Measurements from ENCODE around the gene GJD4. TPM values are rescaled to one million over a fixed set of nuclear protein-coding genes. Genes with fewer than 3 reads are reported as not detected.

The GJD4 gene
- total RNA-seq, 1 experiment from 2014 or later, result 0.33 TPM

GRCh38 chr10:35626971-35627507 is 21.9 kb downstream of the GJD4 start:
- no peaks in the 10 kb centered on the region for H3K27me3 ChIP-seq (ENCODE audit: low read length)
- ChIA-PET CTCF (interaction anchor here (0.6 to 1.3 kb wide), 6 partner anchors 8 to 1099 kb away, joined by 3 to 14 read pairs (median 3); no protein-coding TSS in a partner anchor), POLR2A (ENCODE audit: unreplicated experiment) (interaction anchor here (0.6 to 0.7 kb wide), 5 partner anchors 11 to 1008 kb away, joined by 3 to 7 read pairs (median 3); no protein-coding TSS in a partner anchor)
- H2AFZ ChIP-seq (ENCODE audit: low read length), result peak overlapping the region; percentile 36
- 0 out of 2 replicates have a peak overlapping the region, but pooled peaks have one; percentile 0 for H3K4me3 ChIP-seq (ENCODE audit: low read length)
- H3K9ac ChIP-seq (ENCODE audit: low read length), result peak overlapping the region; percentile 19
- peak overlapping the region; percentile 73 for H3K27ac ChIP-seq (ENCODE audit: low read length)
- ATAC-seq (peak; percentile 90), DNase-seq (peak; percentile 86)
- no TSS peak for BruUV-seq (replicated peaks)
- no peaks in the 10 kb centered on the region for H3K9me3 ChIP-seq (ENCODE audit: low read length)
- H4K20me1 ChIP-seq (ENCODE audit: low read length), result no peaks in the 10 kb centered on the region
- peaks cover 19% of the 10 kb centered on the region for H3K4me1 ChIP-seq (ENCODE audit: insufficient read depth, low read length)
- no peaks in the 10 kb centered on the region for H3K79me2 ChIP-seq (ENCODE audit: low read length)
- intact Hi-C loops (cut with micrococcal nuclease), result no loop called here
- no peaks in the 10 kb centered on the region for H3F3A ChIP-seq (ENCODE audit: low read length, unreplicated experiment)
- H3K36me3 ChIP-seq (ENCODE audit: low read depth, low read length), result no peaks in the 10 kb centered on the region
- no peak for TF ChIP-seq EZH2phosphoT487 (IDR thresholded peaks at IDR 0.05; ENCODE audit: borderline replicate concordance, low read length)
- TF ChIP-seq CTCF (conservative IDR thresholded peaks at IDR 0.05; ENCODE audit: low read depth, low read length), result no peak
- TF ChIP-seq EZH2 (IDR thresholded peaks at IDR 0.05; ENCODE audit: low read length, unreplicated experiment), result no peak
- peak overlapping the region; percentile 59 for H3K4me2 ChIP-seq (ENCODE audit: low read length)
- H3K9me2 ChIP-seq (replicated peaks; ENCODE audit: low read length), result no peaks in the 10 kb centered on the region

DNA sequence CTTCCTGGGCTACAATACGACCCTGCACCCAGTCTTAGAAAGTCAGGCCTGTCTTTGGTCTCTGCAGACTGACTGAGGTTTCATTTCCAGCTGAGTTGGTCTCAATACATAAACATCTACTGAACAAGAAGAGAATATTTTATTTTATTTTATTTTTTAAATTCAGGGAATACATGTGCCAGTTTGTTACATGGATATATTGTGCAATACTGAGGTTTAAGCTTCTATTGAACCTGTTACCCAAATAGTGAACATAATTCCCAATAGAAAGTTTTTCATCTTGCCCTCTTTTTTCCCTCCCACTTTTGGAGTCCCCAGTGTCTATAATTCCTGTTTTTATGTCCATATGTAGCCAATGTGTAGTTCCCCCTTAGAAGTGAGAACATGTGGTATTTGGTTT is 26.3 kb downstream of the GJD4 start:
- intact Hi-C loops (cut with micrococcal nuclease), result loop anchor here (10.0 kb wide), 3 partner anchors 623 to 973 kb away; no protein-coding TSS in a partner anchor
- peak; percentile 5 for DNase-seq

More for the DNA sequence above, 26.3 kb downstream of the GJD4 start:
- peaks cover 14% of the 10 kb centered on the region for H3F3A ChIP-seq (ENCODE audit: low read length, unreplicated experiment)
- no TSS peak for BruUV-seq (replicated peaks)
- ATAC-seq, result no peak
- TF ChIP-seq EZH2 (IDR thresholded peaks at IDR 0.05; ENCODE audit: low read length, unreplicated experiment), result no peak
- TF ChIP-seq CTCF (conservative IDR thresholded peaks at IDR 0.05; ENCODE audit: low read depth, low read length), result no peak
- no peak for TF ChIP-seq EZH2phosphoT487 (IDR thresholded peaks at IDR 0.05; ENCODE audit: borderline replicate concordance, low read length)
- H3K36me3 ChIP-seq (ENCODE audit: low read depth, low read length), result no peaks in the 10 kb centered on the region
- ChIA-PET POLR2A (ENCODE audit: unreplicated experiment) (no interaction called here), CTCF (interaction anchor here (0.6 to 3.1 kb wide), 3 partner anchors 17 to 1250 kb away, joined by 5 to 25 read pairs (median 21); no protein-coding TSS in a partner anchor)
- no peak overlapping the region for H3K4me3 ChIP-seq (ENCODE audit: low read length)
- no peaks in the 10 kb centered on the region for H3K27me3 ChIP-seq (ENCODE audit: low read length)
- no peak overlapping the region for H3K9ac ChIP-seq (ENCODE audit: low read length)
- H3K27ac ChIP-seq (ENCODE audit: low read length), result no peak overlapping the region
- H3K9me3 ChIP-seq (ENCODE audit: low read length), result no peaks in the 10 kb centered on the region
- no peaks in the 10 kb centered on the region for H3K9me2 ChIP-seq (replicated peaks; ENCODE audit: low read length)
- no peak overlapping the region for H3K4me2 ChIP-seq (ENCODE audit: low read length)
- H3K4me1 ChIP-seq (ENCODE audit: insufficient read depth, low read length), result peaks cover 55% of the 10 kb centered on the region
- H3K79me2 ChIP-seq (ENCODE audit: low read length), result no peaks in the 10 kb centered on the region
- no peak overlapping the region for H2AFZ ChIP-seq (ENCODE audit: low read length)
- H4K20me1 ChIP-seq (ENCODE audit: low read length), result no peaks in the 10 kb centered on the region
